ENCODE measurements around the gene TIGIT.

Gene TIGIT

DNA sequence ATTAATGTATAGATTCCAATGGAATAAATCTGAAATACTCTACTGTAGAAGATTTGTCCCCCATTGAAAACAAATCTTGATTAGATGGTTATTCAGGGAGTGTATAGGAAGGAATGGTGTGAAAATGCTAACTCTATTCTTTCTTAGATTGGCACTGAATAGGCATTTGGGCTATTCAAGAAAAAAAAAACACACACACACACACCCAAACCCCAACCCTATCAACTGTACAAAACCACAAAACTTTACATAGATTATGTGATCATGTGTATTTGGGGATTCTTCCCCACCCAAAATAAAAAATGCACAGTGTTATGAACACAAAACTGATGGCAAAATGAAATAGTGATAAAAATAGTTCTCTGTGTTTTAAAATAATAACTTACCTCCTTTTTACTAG, 61.8 kb downstream of the TIGIT start:
- no peak for DNase-seq

DNA sequence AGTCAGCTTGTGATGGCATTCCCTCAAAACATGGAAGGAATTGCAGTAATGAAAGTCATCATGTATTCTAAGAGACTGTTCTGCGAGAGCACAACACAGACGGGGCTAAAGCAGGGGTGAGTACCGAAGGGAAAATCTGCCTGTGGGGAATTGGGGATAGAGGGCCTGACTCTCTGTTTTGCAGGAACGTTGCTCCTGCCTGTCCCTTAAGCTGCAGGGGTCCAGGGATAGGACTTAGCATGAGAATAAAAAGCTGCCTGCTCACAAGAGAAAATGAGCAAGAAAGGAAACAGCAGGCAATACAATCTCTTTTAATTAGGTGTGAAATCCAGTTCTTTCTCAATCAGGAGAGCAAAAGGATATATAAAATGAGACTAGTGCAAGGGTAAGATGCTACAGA, 62.2 kb downstream of the TIGIT start:
- DNase-seq, result no peak

- no peak for DNase-seq
Observed at GRCh38 chr3:114356525-114356924, 62.7 kb downstream of the TIGIT start.
